C4-2B (cell line): ENCODE results near the gene FPR1.

Experiments
- H3K27ac ChIP-seq: fragments of 450-650 bp; 2 replicates; pipeline ENCODE4 v1.5.1; 2017
- CTCF ChIP-seq: fragments of 450-650 bp; conservative IDR thresholded peaks from 2 replicates; pipeline ENCODE4 v1.5.1; 2017; ENCODE audit warnings: mild to moderate bottlenecking
- ZFX ChIP-seq: fragments of 450-650 bp; IDR thresholded peaks from 2 replicates; pipeline ENCODE4 v1.6.1; 2017

The FPR1 gene

GRCh38 chr19:51751655-51752054, at the start of gene FPR1:
Gene FPR1, minus strand, starts transcription at chr19:51751878. Its CDS starts 4,884 bp downstream, at chr19:51746994.
- no peak for TF ChIP-seq CTCF
- TF ChIP-seq ZFX = no peak
- H3K27ac ChIP-seq = no peak within 1 kb of the TSS

GRCh38 chr19:51800473-51801244, 49.0 kb upstream of the FPR1 start:
- TF ChIP-seq CTCF (no peak), ZFX (no peak)
- no peak overlapping the region for H3K27ac ChIP-seq

- H3K27ac ChIP-seq = peak overlapping the region; percentile 40
- no peak for TF ChIP-seq ZFX
Measured at GRCh38 chr19:51799774-51800472, 48.2 kb upstream of the FPR1 start.

- no peak for TF ChIP-seq ZFX
- no peak; the same call in 1 of the 2 replicates for TF ChIP-seq CTCF
- H3K27ac ChIP-seq = peak overlapping the region; percentile 40
Measured at GRCh38 chr19:51799034-51799773, 47.5 kb upstream of the FPR1 start.

- H3K27ac ChIP-seq = no peak overlapping the region
- TF ChIP-seq ZFX (no peak), CTCF (no peak)
Measured at GRCh38 chr19:51798062-51798461, 46.4 kb upstream of the FPR1 start.

GRCh38 chr19:51797480-51797879, 45.8 kb upstream of the FPR1 start:
- H3K27ac ChIP-seq = no peak overlapping the region
- no peak for TF ChIP-seq ZFX
- TF ChIP-seq CTCF = no peak

- TF ChIP-seq ZFX = 0 out of 2 replicates have a peak, but pooled peaks have one; percentile 14
- no peak for TF ChIP-seq CTCF
- no peak overlapping the region for H3K27ac ChIP-seq
Measured at GRCh38 chr19:51796195-51796679, 44.6 kb upstream of the FPR1 start.
